Neural cell (in vitro differentiated cells): Measurements from ENCODE around the gene SMIM10L1. TPM values are rescaled to one million over a fixed set of nuclear protein-coding genes. Genes with fewer than 3 reads are reported as not detected.

Source experiments
- H2AFZ ChIP-seq: fragments of 200-600, 300-800 bp; sonication (generic), shearing (Covaris generic); 2 replicates; pipeline ENCODE4 v1.6.0; 2014; ENCODE audit warnings: low read depth, mild to moderate bottlenecking, antibody characterized with exemption, low read length, moderate library complexity
- H3F3A ChIP-seq: fragments of 200-600 bp; shearing (Covaris generic); 2 replicates; pipeline ENCODE4 v1.6.1; 2016; ENCODE audit warnings: mild to moderate bottlenecking, moderate library complexity, mixed read lengths, antibody characterized with exemption, low read length; ENCODE audit not compliant: insufficient read depth, poor library complexity, severe bottlenecking
- H3K27ac ChIP-seq: fragments of 200-600, 300-800 bp; sonication (generic), shearing (Covaris generic); 2 replicates; pipeline ENCODE4 v1.5.1; 2014; ENCODE audit warnings: mild to moderate bottlenecking, low read length, moderate library complexity
- H3K27me3 ChIP-seq: fragments of 300-800, 200-600 bp; sonication (generic), shearing (Covaris generic); 2 replicates; pipeline ENCODE4 v1.6.0; 2014; ENCODE audit warnings: mild to moderate bottlenecking, low read depth, low read length, moderate library complexity; ENCODE audit not compliant: insufficient read depth
- H3K36me3 ChIP-seq: fragments of 300-800, 200-600 bp; sonication (generic), shearing (Covaris generic); 2 replicates; pipeline ENCODE4 v1.5.1; 2014; ENCODE audit warnings: mild to moderate bottlenecking, antibody characterized with exemption, low read length, moderate library complexity; ENCODE audit not compliant: insufficient read depth
- H3K4me2 ChIP-seq: fragments of 300-800, 200-600 bp; sonication (generic), shearing (Covaris generic); 2 replicates; pipeline ENCODE4 v1.6.0; 2014; ENCODE audit warnings: mild to moderate bottlenecking, low read length
- H3K4me3 ChIP-seq: fragments of 300-800, 200-600 bp; sonication (generic), shearing (Covaris generic); 2 replicates; pipeline ENCODE4 v1.5.1; 2014; ENCODE audit warnings: mild to moderate bottlenecking, low read length, moderate library complexity
- H3K79me2 ChIP-seq: fragments of 200-600 bp; shearing (Covaris generic); replicated peaks from 2 replicates; pipeline ENCODE4 v1.6.0; 2014; ENCODE audit warnings: mild to moderate bottlenecking, low read length, moderate library complexity; ENCODE audit not compliant: insufficient read depth
- H3K9ac ChIP-seq: fragments of 300-800, 200-600 bp; sonication (generic), shearing (Covaris generic); 2 replicates; pipeline ENCODE4 v1.6.1; 2016; ENCODE audit warnings: mild to moderate bottlenecking, low read length, mixed read lengths
- H3K9me2 ChIP-seq: fragments of 200-600 bp; shearing (Covaris generic); 2 replicates; pipeline ENCODE4 v1.6.1; 2016; ENCODE audit warnings: mild to moderate bottlenecking, low read length, mixed read lengths; ENCODE audit not compliant: insufficient read depth
- H3K9me3 ChIP-seq: fragments of 200-600, 300-800 bp; sonication (generic), shearing (Covaris generic); 2 replicates; pipeline ENCODE4 v1.6.1; 2016; ENCODE audit warnings: mild to moderate bottlenecking, mixed run types, low read length, moderate library complexity, mixed read lengths
- H4K20me1 ChIP-seq: fragments of 200-600 bp; shearing (Covaris generic); 2 replicates; pipeline ENCODE4 v1.6.1; 2016; ENCODE audit warnings: mild to moderate bottlenecking, mixed run types; ENCODE audit not compliant: insufficient read depth
- EP300 ChIP-seq: fragments of 450-650 bp; conservative IDR thresholded peaks from 2 replicates; pipeline ENCODE4 v1.6.1; 2014; ENCODE audit warnings: antibody characterized with exemption, mild to moderate bottlenecking, moderate library complexity; ENCODE audit not compliant: poor library complexity, severe bottlenecking
- EZH2 ChIP-seq: fragments of 200-600, 300-800 bp; shearing (Covaris generic), sonication (generic); IDR thresholded peaks from 2 replicates; pipeline ENCODE4 v1.6.1; 2014; ENCODE audit warnings: antibody characterized with exemption, low read length, borderline replicate concordance, mild to moderate bottlenecking; ENCODE audit not compliant: insufficient read depth, poor library complexity, severe bottlenecking
- MXI1 ChIP-seq: fragments of 450-650 bp; conservative IDR thresholded peaks from 2 replicates; pipeline ENCODE4 v1.6.1; 2014; ENCODE audit warnings: antibody characterized with exemption, mild to moderate bottlenecking; ENCODE audit not compliant: poor library complexity, severe bottlenecking
- POLR2AphosphoS5 ChIP-seq: IDR thresholded peaks from 2 replicates; pipeline ENCODE4 v1.6.1; 2012
- RAD21 ChIP-seq: fragments of 450-650 bp; conservative IDR thresholded peaks from 2 replicates; pipeline ENCODE4 v1.6.1; 2014; ENCODE audit warnings: antibody characterized with exemption, mild to moderate bottlenecking, moderate library complexity
- SMC3 ChIP-seq: fragments of 450-650 bp; conservative IDR thresholded peaks from 2 replicates; pipeline ENCODE4 v1.6.1; 2014; ENCODE audit warnings: antibody characterized with exemption, mild to moderate bottlenecking, moderate library complexity; ENCODE audit not compliant: poor library complexity
- TAF1 ChIP-seq: IDR thresholded peaks from 2 replicates; pipeline ENCODE4 v1.6.1; 2012; ENCODE audit warnings: low read depth
- polyA plus RNA-seq: library from polyadenylated mRNA; depleted of rRNA; stranded (reverse); fragments of >200 nt; gene quantifications from 2 replicates; pipeline ENCODE4 v1.2.3, GENCODE V29; 2014
- TF ChIP-seq, protein P1 (sequence below): fragments of 450-650 bp; IDR thresholded peaks from 2 replicates; pipeline ENCODE4 v1.5.1; 2014; ENCODE audit warnings: antibody characterized with exemption, mild to moderate bottlenecking, moderate library complexity; ENCODE audit not compliant: poor library complexity, severe bottlenecking
- TF ChIP-seq, protein P2 (sequence below): IDR thresholded peaks from 2 replicates; pipeline ENCODE4 v1.6.1; 2012; ENCODE audit warnings: borderline replicate concordance

The SMIM10L1 gene
- polyA plus RNA-seq, 1 donor from 2014 or later: 22.0 TPM

DNA sequence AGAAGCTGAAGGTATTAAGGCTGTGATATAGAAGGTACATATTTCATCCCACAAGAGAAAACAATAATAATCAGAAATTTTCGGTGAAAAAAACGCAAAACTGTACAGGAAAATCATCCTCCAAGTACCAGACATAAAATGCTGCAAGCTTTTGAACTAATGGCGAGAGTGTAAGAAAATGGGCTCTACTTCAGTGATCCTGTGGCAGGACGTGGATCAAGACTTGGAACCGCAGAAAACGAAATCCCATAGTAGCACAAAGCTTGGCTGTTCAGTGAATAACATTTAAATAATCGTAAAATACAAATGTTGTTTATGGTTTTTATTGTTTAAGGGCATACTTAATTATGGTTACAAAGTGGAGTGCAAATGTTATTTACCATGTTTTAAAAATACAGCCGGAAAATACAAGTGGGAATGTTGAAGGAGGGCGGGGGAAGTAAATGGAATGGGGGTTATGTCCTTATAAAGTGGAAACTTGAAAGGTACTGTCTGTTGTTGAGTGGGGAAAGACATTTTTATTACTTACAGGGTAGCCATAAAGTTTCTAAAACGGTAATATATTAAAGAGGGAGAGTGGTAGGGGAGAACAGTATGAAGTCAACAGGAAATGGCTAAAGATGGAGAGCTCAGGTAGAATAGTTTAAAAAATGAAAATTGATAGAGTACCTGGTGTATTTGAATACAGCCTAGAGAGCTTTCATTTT lies 1.1 kb downstream of the SMIM10L1 start:
- H2AFZ ChIP-seq: peak overlapping the region; percentile 84
- TF ChIP-seq SMC3: no peak
- TF ChIP-seq, protein P1, sequence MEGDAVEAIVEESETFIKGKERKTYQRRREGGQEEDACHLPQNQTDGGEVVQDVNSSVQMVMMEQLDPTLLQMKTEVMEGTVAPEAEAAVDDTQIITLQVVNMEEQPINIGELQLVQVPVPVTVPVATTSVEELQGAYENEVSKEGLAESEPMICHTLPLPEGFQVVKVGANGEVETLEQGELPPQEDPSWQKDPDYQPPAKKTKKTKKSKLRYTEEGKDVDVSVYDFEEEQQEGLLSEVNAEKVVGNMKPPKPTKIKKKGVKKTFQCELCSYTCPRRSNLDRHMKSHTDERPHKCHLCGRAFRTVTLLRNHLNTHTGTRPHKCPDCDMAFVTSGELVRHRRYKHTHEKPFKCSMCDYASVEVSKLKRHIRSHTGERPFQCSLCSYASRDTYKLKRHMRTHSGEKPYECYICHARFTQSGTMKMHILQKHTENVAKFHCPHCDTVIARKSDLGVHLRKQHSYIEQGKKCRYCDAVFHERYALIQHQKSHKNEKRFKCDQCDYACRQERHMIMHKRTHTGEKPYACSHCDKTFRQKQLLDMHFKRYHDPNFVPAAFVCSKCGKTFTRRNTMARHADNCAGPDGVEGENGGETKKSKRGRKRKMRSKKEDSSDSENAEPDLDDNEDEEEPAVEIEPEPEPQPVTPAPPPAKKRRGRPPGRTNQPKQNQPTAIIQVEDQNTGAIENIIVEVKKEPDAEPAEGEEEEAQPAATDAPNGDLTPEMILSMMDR: no peak
- TF ChIP-seq POLR2AphosphoS5: peak; percentile 9
- no peak for TF ChIP-seq RAD21
- TF ChIP-seq EP300: no peak
- TF ChIP-seq TAF1: no peak

DNA sequence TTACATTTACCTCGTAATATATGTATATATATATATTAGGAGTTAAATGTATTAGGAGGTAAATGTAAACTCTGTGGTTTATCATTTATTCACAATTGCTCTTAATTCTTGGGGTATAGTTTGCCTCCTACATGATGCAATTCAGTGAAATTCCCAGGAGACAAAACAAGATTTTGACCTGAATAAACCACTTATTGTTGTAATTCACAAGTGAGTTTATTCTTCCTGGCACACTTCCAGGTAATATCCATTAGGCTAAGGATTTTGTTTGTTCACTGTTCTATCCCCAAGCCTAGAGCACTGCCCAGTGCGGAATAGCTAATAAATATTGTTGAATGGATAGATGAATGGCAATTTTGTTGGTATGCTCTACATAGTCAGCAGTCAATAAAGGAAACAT lies 3.0 kb downstream of the SMIM10L1 start:
- H3K9ac ChIP-seq: no peak overlapping the region
- H3K9me3 ChIP-seq: no peaks in the 10 kb centered on the region
- no peaks in the 10 kb centered on the region for H3K36me3 ChIP-seq
- peak overlapping the region; percentile 19 for H3K4me3 ChIP-seq
- no peak overlapping the region for H2AFZ ChIP-seq
- no peak overlapping the region for H3K4me2 ChIP-seq
- H3F3A ChIP-seq: no peaks in the 10 kb centered on the region
- no peaks in the 10 kb centered on the region for H4K20me1 ChIP-seq
- no peaks in the 10 kb centered on the region for H3K9me2 ChIP-seq
- H3K27ac ChIP-seq: no peak overlapping the region
- H3K27me3 ChIP-seq: no peaks in the 10 kb centered on the region
- peaks cover 48% of the 10 kb centered on the region for H3K79me2 ChIP-seq
- no peak for TF ChIP-seq TAF1
- no peak for TF ChIP-seq EZH2
- TF ChIP-seq, protein P1: no peak
- no peak for TF ChIP-seq RAD21
- no peak for TF ChIP-seq MXI1
- no peak for TF ChIP-seq EP300
- TF ChIP-seq, protein P2, sequence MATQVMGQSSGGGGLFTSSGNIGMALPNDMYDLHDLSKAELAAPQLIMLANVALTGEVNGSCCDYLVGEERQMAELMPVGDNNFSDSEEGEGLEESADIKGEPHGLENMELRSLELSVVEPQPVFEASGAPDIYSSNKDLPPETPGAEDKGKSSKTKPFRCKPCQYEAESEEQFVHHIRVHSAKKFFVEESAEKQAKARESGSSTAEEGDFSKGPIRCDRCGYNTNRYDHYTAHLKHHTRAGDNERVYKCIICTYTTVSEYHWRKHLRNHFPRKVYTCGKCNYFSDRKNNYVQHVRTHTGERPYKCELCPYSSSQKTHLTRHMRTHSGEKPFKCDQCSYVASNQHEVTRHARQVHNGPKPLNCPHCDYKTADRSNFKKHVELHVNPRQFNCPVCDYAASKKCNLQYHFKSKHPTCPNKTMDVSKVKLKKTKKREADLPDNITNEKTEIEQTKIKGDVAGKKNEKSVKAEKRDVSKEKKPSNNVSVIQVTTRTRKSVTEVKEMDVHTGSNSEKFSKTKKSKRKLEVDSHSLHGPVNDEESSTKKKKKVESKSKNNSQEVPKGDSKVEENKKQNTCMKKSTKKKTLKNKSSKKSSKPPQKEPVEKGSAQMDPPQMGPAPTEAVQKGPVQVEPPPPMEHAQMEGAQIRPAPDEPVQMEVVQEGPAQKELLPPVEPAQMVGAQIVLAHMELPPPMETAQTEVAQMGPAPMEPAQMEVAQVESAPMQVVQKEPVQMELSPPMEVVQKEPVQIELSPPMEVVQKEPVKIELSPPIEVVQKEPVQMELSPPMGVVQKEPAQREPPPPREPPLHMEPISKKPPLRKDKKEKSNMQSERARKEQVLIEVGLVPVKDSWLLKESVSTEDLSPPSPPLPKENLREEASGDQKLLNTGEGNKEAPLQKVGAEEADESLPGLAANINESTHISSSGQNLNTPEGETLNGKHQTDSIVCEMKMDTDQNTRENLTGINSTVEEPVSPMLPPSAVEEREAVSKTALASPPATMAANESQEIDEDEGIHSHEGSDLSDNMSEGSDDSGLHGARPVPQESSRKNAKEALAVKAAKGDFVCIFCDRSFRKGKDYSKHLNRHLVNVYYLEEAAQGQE: no peak
- TF ChIP-seq SMC3: no peak
- TF ChIP-seq POLR2AphosphoS5: no peak

More for the DNA sequence above, 1.1 kb downstream of the SMIM10L1 start:
- Histone ChIP-seq H3K9me3 (no peaks in the 10 kb centered on the region), H3K9me2 (no peaks in the 10 kb centered on the region), H3K36me3 (no peaks in the 10 kb centered on the region), H3K79me2 (peaks cover 65% of the 10 kb centered on the region), H3K4me2 (peak overlapping the region; percentile 85), H3K4me3 (peak overlapping the region; percentile 70), H3K27me3 (no peaks in the 10 kb centered on the region), H3K27ac (peak overlapping the region; percentile 92), H3K9ac (peak overlapping the region; percentile 78), H3F3A (no peaks in the 10 kb centered on the region), H4K20me1 (no peaks in the 10 kb centered on the region)
